Measurements from ENCODE around the gene MEIS1. TPM values are rescaled to one million over a fixed set of nuclear protein-coding genes. Genes with fewer than 3 reads are reported as not detected.

MEIS1 gene
- total and polyA plus RNA-seq, 2 donors (not counting 3 experiments of a cell fraction or from before 2014, with no cell fraction given): 10.0 to 26.5 TPM

DNA sequence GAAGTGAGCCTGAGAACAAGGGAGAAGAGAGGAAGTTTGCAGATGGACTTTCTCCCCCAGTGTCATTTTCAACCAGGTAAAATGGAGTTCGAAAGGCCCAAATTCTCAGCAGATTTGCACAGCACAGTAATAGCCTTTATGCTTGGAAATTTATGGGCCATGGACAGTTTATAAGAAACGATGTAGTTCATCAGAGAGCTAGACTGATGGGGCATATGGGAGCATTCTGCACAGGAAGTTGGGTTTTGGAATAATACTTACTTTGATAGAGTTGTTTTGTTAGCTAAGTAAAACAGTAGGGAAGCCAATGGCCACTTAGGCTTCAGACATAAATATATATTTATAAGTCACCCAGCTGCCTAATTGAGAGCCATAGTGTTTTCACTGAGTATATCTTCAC, 169.4 kb downstream of the MEIS1 start:
- Histone ChIP-seq H3K36me3 (ENCODE audit: control insufficient read depth in 2 of 2, extremely low read depth in 1 of 2, insufficient read depth in 2 of 2, low read length in 2 of 2) (no peaks in the 10 kb centered on the region), H3K79me2 (ENCODE audit: control insufficient read depth, insufficient read depth, low read length) (no peaks in the 10 kb centered on the region), H3K4me2 (ENCODE audit: insufficient read depth, low read length) (no peak overlapping the region), H3K9ac (replicated peaks; ENCODE audit: extremely low read depth, insufficient read depth, low read length) (no peak overlapping the region), H3K27me3 (ENCODE audit: control insufficient read depth in 2 of 2, insufficient read depth in 2 of 2, low read length in 2 of 2) (peaks cover 2 to 4% of the 10 kb centered on the region in 2 experiments), H2AFZ (ENCODE audit: low read depth, low read length) (no peak overlapping the region), H3K4me1 (ENCODE audit: control insufficient read depth, extremely low read depth, insufficient read depth, low read length) (no peaks in the 10 kb centered on the region), H3K4me3 (replicated peaks in 1 of 3; ENCODE audit: insufficient read depth in 1 of 3, low read depth in 1 of 3, low read length in 3 of 3) (no peak overlapping the region), H4K20me1 (replicated peaks; ENCODE audit: control insufficient read depth, extremely low read depth, insufficient read depth, low read length) (no peaks in the 10 kb centered on the region), H3K9me1 (replicated peaks; ENCODE audit: control insufficient read depth, extremely low read depth, insufficient read depth, low read length) (no peaks in the 10 kb centered on the region), H3K9me3 (replicated peaks; ENCODE audit: control insufficient read depth, insufficient read depth, low read length) (no peaks in the 10 kb centered on the region), H3K27ac (ENCODE audit: insufficient read depth, low read depth, low read length) (no peak overlapping the region)
- DNase-seq (ENCODE audit: low read depth, low spot score) (no peak), FAIRE-seq (no peak)
- no TSS peak for BruUV-seq (replicated peaks)
- dilution Hi-C loops (cut with MboI; ENCODE audit: extremely low pct_ligation_motif_present, low sequenced_read_pairs) (no loop called here), intact Hi-C loops (cut with micrococcal nuclease) (no loop called here)
- CTCF ChIA-PET: no interaction called here
- POLR2A ChIA-PET: no interaction called here
- TF ChIP-seq GATA2 (IDR thresholded peaks at IDR 0.05; ENCODE audit: insufficient read depth, insufficient read length, low read depth, low read length): no peak
- no peak for TF ChIP-seq POLR2AphosphoS5 (IDR thresholded peaks at IDR 0.05; ENCODE audit: insufficient read depth, low read depth, low read length)
- TF ChIP-seq, protein P1, sequence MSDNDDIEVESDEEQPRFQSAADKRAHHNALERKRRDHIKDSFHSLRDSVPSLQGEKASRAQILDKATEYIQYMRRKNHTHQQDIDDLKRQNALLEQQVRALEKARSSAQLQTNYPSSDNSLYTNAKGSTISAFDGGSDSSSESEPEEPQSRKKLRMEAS (IDR thresholded peaks at IDR 0.05; ENCODE audit: insufficient read depth, insufficient read length): no peak
- TF ChIP-seq, protein P2, sequence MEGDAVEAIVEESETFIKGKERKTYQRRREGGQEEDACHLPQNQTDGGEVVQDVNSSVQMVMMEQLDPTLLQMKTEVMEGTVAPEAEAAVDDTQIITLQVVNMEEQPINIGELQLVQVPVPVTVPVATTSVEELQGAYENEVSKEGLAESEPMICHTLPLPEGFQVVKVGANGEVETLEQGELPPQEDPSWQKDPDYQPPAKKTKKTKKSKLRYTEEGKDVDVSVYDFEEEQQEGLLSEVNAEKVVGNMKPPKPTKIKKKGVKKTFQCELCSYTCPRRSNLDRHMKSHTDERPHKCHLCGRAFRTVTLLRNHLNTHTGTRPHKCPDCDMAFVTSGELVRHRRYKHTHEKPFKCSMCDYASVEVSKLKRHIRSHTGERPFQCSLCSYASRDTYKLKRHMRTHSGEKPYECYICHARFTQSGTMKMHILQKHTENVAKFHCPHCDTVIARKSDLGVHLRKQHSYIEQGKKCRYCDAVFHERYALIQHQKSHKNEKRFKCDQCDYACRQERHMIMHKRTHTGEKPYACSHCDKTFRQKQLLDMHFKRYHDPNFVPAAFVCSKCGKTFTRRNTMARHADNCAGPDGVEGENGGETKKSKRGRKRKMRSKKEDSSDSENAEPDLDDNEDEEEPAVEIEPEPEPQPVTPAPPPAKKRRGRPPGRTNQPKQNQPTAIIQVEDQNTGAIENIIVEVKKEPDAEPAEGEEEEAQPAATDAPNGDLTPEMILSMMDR (IDR thresholded peaks at IDR 0.05; ENCODE audit: extremely low read depth in 1 of 2, insufficient read depth in 1 of 2, low read depth in 1 of 2, low read length in 2 of 2): no peak
- no peak for TF ChIP-seq FOS (IDR thresholded peaks at IDR 0.05; ENCODE audit: borderline replicate concordance, insufficient read depth, low read length)
- no peak for TF ChIP-seq JUN (IDR thresholded peaks at IDR 0.05; ENCODE audit: borderline replicate concordance, insufficient read depth, insufficient read length, low read depth)
- no peak for TF ChIP-seq POLR2A (IDR thresholded peaks at IDR 0.05; ENCODE audit: low read depth, low read length)

Measured in endothelial cell of umbilical vein (primary cell).